GM21529 (cell line): ENCODE data around the gene NOL9.

Experiments
- ATAC-seq: cut with Tn5 transposase; IDR thresholded peaks from one replicate; pipeline ENCODE4 v1.9.1; 2021; ENCODE audit not compliant: unreplicated experiment

The NOL9 gene

DNA sequence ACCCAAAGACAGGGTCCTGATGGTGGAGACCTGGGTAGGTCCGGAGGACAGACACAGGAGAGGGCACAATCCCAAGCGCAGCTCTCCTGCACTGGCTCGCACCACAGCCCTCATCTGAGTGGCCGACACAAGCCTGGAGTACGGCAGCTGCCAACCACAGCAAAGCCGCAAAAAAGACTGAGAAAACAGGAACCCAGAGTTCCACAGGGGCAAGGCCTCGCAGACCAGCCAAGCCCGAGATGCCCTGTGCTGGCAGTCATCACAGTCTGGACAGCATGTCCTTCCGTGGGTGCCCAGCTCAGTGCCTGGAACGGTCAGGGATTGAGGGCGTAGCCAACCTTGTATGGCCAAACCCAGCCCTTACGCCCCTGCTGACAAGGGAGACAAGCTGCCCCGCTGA, 36.9 kb upstream of the NOL9 start:
- no peak for ATAC-seq

DNA sequence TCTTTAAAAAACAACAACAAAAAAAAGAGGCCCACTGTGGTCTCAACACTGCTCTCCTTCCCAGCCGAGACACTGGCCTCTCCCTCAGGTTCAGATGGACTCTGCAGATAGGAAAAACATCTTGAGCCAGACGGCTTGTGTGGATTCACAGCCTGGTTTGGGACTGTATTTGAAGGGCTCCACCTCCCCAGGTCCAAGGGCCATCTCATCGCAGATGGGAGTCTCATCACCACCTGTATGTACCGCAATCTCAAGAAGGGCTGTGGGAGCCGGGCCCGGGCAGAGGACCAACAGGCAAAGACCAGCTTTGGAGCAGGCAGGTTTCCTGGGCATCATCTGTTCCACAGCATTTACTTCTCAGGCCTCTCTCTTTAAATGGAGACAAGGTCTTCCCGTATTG, 35.7 kb upstream of the NOL9 start:
- no peak for ATAC-seq

DNA sequence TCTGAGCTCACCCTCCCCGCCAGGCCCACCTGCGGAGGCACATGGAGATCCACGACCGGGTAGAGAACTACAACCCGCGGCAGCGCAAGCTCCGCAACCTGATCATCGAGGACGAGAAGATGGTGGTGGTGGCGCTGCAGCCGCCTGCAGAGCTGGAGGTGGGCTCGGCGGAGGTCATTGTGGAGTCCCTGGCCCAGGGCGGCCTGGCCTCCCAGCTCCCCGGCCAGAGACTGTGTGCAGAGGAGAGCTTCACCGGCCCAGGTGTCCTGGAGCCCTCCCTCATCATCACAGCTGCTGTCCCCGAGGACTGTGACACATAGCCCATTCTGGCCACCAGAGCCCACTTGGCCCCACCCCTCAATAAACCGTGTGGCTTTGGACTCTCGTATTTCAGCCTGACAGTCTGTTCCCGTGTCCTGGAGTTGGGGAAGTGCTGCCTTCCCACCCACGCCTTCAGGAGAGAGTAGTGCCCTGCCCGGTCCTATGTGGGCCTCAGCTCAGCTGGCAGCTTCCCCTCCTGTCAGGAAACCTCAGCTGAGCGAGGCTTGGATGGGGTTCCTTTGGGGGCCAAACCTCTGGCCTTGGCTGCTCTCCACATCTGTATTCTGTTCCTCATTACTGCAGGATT, 34.7 kb upstream of the NOL9 start:
- no peak for ATAC-seq

DNA sequence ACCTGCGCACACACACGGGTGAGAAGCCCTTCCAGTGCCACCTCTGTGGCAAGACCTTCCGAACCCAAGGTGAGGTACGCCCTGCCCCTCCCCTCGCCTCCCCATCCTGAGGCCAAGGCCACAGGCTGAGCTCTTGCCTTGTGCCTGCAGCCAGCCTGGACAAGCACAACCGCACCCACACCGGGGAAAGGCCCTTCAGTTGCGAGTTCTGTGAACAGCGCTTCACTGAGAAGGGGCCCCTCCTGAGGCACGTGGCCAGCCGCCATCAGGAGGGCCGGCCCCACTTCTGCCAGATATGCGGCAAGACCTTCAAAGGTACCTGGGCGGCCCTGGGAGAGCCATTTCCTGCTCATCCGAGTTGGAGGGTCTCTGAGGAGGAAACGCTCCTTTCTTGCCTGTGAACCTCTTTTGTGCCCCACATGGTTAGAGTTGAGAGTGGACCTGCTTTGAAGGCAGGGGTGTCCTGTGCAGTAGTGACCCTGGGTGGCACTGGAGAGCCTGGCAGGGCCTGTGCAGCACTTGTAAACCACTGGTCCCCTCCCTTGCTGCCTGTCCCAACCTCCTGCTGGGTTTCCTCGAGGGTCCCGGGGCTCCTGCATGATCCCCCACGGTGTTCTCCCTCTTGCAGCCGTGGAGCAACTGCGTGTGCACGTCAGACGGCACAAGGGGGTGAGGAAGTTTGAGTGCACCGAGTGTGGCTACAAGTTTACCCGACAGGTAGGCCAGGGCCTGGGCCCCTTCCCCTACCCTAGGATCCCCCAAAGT, 34.0 kb upstream of the NOL9 start:
- no peak for ATAC-seq

DNA sequence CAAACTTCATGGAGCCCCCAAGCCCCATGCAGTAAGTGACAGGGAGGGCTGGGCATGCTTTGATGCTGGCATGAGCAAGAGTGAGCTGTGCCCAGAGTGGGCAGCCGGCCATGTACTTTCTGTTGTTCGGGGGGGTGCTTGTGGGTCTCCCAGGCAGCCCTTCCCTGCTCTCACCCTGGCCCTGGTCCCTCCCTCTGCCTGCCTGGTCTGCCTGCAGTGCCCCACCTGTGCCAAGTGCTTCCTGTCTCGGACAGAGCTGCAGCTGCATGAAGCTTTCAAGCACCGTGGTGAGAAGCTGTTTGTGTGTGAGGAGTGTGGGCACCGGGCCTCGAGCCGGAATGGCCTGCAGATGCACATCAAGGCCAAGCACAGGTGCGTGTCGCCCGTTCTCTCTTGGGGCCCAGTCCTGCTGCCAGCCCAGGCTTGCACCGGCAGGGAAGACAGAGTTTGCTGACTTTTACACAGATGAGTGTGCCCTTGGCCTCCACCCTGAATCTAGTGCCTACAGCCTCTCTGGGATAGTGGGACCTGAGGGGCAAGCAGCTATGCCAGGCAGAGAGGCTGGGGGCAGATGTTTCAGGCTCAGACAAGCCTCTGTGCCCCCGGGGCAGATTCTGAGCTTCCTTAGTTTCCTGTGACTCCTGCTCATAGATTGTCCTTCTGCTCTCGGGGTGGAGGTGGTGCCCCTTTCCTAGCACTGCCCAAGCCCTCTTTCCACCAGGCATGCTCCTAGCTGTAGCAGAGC, 33.1 kb upstream of the NOL9 start:
- ATAC-seq, result no peak

DNA sequence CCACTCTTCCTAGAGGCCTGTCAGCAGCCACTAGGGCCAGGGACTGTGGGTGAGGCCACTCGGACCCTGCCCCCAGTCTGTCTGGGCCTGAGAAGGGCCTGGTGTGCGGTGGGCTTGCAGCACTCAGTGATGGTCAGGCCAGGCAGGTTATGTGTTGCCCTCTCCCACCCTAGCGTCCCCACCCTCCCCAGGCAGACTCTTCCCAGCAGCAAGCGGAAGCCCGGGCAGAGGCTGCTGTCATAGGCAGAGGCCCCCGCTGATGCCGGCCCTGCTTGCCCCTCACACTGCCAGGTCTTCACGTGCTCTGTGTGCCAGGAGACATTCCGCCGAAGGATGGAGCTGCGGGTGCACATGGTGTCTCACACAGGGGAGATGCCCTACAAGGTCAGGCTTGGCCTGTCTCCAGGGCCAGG, 32.1 kb upstream of the NOL9 start:
- ATAC-seq, result no peak

DNA sequence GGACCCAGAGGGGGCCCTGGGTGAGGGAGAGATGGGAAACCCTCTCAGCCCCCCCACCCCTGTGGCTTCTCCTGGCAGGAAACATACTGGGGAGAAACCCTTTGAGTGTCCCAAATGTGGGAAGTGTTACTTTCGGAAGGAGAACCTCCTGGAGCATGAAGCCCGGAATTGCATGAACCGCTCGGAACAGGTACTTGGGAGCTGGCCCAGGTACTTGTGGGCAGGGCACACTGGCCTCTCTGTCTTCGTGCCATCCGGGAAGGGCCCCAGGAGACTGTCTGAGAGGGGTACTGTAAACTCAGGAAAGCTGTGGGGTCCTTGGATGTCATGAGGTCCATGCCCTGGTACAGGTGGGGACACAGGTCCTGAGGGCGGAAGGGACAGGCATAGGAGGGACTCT, 31.5 kb upstream of the NOL9 start:
- no peak for ATAC-seq

DNA sequence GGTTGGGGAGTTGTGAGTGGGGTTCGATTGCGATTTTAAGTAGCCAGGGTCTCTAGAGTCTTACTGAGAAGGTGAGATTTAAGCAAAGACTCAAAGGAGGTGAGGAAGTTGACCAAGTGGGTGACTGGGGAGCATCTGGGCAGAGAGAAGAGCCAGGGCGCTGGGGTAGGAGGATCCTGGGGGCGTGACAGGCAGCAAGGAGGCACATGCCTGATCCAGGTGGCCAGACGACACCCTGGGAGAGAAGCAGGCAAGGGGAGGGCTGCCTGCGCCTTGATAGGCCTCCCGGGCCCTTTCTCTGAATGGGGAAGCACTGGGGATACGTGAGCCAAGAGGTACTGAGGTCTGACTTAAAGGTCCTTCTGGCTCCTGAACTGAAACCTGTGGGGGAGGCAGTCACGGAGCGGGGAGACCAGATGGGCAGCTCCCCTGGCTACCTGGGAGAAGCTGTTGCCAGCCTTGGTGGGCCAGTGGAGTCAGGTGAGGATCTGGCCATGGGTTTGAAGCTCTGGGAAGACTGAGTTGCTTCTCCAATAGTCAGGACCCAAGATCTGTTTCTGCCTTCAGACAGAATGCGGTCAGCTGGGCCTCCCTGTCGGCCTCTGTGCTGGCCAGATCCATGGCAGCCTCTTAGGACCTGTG, 30.9 kb upstream of the NOL9 start:
- ATAC-seq, result no peak

DNA sequence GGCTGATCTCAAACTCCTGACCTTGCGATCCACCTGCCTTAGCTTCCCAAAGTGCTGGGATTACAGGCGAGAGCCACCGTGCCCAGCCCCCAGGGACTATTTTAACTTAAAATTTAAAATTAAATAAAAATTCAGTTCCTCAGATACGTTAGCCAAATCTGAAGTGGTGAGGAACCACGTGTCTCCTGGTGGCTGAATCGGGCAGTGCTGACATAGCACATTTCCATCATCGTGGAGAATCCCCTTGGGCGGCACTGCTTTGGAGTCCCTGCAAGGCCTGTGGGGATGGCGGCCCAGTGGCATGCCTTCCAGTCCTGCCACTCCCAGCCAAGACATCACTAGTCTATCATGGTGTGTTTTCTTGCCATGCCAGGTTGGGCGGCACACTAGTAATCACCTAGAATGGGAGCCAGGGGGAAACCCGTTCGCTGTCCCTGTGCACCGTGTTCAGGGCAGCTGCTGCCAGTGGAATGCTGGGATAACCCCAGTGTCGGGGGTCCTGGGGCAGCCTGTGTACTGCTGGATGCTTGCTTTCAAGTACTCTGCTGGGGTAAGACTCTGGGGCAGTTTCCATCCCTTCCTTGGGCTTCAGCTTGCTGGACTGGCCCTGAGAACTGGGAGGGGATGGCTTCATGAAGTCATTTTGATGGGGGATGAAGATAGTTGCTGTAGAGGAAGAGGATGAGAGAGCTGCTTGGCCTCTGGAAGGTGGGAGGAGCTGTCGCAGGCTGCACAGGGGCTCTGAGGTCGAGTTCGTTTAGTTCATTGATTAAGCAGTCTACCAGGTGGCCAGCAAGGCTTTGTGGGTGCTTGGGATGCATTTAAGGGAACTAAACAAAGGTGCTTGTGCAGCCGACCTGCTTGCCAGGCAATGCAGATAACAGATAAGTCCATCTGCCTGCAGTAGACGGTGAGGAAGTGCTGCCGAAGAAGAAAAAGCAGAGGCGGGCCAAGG, 30.1 kb upstream of the NOL9 start:
- no peak for ATAC-seq

DNA sequence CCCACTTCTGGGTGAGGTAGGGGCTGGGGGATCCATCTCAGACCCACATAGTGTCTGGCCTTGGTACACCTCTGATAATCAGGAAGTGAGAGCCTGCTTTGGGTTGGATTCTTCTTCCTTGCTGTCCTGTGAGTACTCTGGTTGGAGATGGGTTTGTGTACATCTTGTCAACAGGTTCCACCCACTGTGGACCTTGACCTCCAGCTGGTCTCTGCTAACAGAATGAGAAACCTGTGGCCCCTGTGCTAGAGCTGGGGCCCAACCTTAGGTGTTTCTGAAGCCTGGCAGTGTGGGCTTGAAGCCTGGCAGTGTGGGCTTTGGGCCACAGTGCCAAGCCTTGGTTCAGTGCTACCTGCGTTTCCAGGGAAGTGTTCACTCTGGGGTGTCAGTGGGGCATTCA, 28.1 kb upstream of the NOL9 start:
- ATAC-seq, result no peak

DNA sequence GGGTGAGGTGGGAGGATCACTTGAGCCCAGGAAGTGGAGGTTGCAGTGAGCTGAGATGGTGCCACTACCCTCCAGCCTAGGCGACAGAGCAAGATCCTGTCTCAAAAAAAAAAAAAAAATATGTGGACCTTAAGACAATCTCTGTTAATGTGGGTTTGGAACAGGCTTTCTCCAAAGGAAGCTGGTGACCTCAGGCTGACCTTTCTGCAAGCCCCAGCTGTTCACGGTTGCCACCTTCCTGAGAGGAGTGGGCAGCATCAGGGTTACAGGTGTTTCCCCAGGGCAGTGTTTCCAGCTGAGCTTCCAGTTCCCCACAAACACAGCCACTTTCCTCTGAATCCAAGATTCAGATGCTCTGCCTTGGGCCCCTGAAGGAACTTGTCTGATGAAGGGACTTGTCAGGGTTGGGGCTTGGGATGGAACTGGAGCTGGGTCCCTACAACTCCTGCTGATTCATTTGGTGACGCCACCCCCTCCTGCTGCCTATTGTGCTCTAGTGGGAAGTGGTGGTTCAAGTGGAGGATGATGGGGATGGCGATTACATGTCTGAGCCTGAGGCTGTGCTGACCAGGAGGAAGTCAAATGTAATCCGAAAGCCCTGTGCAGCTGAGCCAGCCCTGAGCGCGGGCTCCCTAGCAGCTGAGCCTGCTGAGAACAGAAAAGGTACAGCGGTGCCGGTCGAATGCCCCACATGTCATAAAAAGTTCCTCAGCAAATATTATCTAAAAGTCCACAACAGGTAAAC, 27.4 kb upstream of the NOL9 start:
- no peak for ATAC-seq

DNA sequence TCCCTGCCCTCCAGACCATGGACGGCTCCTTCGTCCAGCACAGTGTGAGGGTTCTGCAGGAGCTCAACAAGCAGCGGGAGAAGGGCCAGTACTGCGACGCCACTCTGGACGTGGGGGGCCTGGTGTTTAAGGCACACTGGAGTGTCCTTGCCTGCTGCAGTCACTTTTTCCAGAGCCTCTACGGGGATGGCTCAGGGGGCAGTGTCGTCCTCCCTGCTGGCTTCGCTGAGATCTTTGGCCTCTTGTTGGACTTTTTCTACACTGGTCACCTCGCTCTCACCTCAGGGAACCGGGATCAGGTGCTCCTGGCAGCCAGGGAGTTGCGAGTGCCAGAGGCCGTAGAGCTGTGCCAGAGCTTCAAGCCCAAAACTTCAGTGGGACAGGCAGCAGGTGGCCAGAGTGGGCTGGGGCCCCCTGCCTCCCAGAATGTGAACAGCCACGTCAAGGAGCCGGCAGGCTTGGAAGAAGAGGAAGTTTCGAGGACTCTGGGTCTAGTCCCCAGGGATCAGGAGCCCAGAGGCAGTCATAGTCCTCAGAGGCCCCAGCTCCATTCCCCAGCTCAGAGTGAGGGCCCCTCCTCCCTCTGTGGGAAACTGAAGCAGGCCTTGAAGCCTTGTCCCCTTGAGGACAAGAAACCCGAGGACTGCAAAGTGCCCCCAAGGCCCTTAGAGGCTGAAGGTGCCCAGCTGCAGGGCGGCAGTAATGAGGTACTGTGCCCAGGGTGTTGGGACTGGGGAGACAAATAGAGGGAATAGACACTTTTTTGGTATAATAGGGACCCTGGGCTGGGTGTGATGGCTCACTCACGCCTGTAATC, 26.5 kb upstream of the NOL9 start:
- ATAC-seq, result no peak

DNA sequence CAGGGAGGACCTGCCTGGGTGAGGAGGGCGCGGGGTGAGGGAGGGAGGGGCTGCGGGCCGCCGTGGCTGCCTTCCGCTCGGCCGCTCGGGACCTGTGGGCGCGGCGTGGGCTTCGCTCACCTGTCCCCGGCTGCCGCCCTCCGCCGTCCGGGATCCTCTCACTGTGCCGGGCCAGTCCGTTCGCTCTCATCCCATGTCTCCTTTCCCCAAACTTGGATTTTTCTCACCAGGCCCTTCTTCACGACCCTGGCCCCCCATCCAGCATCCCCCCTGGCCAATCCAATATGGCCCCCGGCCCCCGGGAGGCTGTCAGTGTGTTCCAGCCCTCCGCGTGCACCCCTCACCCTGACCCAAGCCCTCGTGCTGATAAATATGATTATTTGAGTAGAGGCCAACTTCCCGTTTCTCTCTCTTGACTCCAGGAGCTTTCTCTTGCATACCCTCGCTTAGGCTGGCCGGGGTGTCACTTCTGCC, 25.8 kb upstream of the NOL9 start:
- ATAC-seq, result no peak

DNA sequence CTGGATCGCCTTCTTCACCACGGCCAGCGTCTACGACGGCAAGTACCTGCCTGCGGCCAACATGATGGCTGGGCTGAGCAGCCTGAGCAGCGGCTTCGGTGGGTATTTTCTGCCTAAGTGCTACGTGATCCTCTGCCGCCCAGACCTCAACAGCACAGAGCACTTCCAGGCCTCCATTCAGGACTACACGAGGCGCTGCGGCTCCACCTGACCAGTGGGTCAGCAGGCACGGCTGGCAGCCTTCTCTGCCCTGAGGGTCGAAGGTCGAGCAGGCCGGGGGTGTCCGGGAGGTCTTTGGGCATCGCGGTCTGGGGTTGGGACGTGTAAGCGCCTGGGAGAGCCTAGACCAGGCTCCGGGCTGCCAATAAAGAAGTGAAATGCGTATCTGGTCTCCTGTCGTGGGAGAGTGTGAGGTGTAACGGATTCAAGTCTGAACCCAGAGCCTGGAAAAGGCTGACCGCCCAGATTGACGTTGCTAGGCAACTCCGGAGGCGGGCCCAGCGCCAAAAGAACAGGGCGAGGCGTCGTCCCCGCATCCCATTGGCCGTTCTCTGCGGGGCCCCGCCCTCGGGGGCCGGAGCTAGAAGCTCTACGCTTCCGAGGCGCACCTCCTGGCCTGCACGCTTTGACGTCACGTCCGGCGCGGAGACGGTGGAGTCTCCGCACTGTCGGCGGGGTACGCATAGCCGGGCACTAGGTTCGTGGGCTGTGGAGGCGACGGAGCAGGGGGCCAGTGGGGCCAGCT, 25.2 kb upstream of the NOL9 start, which contains the start of gene ZBTB48:
ZBTB48 (plus strand) TSS at position 621 of the 745 bp plus-strand sequence. CDS start 616 bp downstream, outside the sequence.
- ATAC-seq, result peak; percentile 96

DNA sequence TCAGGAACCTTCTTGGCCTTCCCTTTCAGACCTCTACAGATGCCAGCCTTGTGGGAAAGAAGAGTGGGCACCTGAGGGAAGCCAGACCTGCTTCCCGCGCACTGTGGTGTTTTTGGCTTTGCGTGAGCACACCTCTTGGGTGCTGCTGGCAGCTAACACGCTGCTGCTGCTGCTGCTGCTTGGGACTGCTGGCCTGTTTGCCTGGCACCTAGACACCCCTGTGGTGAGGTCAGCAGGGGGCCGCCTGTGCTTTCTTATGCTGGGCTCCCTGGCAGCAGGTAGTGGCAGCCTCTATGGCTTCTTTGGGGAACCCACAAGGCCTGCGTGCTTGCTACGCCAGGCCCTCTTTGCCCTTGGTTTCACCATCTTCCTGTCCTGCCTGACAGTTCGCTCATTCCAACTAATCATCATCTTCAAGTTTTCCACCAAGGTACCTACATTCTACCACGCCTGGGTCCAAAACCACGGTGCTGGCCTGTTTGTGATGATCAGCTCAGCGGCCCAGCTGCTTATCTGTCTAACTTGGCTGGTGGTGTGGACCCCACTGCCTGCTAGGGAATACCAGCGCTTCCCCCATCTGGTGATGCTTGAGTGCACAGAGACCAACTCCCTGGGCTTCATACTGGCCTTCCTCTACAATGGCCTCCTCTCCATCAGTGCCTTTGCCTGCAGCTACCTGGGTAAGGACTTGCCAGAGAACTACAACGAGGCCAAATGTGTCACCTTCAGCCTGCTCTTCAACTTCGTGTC, 24.5 kb upstream of the NOL9 start:
- ATAC-seq, result no peak

DNA sequence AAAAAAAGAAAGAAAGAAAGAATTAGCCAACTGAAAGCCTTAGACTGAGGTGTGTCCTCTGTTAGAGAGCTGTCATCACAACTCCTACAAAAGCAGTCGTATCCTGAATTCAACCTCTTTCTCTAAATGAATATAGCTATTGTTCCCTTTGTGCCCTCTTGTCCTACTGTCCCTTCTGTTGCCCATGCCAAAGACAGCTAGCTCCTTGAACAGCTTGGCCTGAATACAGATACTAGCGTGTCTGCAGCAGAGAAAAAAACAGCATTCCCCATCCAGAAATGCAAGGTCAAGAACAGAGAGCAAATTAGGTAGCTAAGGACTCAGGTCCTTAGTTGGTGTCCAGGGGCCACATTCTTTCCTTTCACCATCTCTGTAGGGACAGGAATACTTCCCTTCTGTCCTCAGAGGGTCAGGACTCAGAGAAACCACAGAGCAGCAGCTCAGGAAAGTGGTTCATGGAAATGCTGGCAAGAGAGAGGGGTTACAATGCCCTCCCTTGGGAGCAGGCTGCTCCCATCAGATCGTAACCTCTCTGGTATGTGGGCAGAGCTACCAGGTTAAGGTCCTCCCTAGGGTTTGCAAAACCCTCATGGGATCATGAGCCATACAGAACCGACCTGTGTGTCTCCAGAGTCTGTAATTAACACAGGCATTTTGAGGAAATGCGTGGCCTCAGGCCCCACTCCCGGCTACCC, 23.7 kb upstream of the NOL9 start:
- no peak for ATAC-seq

DNA sequence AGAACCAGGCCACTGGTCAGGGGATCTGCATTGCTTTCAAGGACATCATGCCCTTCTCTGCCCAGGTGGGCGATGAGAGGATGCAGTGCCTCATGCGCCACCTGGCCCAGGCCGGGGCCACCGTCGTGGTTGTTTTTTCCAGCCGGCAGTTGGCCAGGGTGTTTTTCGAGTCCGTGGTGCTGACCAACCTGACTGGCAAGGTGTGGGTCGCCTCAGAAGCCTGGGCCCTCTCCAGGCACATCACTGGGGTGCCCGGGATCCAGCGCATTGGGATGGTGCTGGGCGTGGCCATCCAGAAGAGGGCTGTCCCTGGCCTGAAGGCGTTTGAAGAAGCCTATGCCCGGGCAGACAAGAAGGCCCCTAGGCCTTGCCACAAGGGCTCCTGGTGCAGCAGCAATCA, 20.5 kb upstream of the NOL9 start:
- ATAC-seq, result no peak
